GM19099 (cell line): ENCODE measurements around the gene TOP2A.

ENCODE experiments used
- POLR2A ChIP-seq: IDR thresholded peaks from 3 replicates; pipeline ENCODE4 v1.6.1; 2011; ENCODE audit warnings: low read depth; ENCODE audit not compliant: insufficient read length; ENCODE audit errors: extremely low read depth

Gene TOP2A, protein sequence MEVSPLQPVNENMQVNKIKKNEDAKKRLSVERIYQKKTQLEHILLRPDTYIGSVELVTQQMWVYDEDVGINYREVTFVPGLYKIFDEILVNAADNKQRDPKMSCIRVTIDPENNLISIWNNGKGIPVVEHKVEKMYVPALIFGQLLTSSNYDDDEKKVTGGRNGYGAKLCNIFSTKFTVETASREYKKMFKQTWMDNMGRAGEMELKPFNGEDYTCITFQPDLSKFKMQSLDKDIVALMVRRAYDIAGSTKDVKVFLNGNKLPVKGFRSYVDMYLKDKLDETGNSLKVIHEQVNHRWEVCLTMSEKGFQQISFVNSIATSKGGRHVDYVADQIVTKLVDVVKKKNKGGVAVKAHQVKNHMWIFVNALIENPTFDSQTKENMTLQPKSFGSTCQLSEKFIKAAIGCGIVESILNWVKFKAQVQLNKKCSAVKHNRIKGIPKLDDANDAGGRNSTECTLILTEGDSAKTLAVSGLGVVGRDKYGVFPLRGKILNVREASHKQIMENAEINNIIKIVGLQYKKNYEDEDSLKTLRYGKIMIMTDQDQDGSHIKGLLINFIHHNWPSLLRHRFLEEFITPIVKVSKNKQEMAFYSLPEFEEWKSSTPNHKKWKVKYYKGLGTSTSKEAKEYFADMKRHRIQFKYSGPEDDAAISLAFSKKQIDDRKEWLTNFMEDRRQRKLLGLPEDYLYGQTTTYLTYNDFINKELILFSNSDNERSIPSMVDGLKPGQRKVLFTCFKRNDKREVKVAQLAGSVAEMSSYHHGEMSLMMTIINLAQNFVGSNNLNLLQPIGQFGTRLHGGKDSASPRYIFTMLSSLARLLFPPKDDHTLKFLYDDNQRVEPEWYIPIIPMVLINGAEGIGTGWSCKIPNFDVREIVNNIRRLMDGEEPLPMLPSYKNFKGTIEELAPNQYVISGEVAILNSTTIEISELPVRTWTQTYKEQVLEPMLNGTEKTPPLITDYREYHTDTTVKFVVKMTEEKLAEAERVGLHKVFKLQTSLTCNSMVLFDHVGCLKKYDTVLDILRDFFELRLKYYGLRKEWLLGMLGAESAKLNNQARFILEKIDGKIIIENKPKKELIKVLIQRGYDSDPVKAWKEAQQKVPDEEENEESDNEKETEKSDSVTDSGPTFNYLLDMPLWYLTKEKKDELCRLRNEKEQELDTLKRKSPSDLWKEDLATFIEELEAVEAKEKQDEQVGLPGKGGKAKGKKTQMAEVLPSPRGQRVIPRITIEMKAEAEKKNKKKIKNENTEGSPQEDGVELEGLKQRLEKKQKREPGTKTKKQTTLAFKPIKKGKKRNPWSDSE (N-terminal part only)

GRCh38 chr17:40417609-40418427 lies at the start of gene TOP2A:
TSS of gene TOP2A (minus strand) at chr17:40417896. CDS start at chr17:40417791, 105 bp downstream.
- peak; percentile 88 for TF ChIP-seq POLR2A

DNA sequence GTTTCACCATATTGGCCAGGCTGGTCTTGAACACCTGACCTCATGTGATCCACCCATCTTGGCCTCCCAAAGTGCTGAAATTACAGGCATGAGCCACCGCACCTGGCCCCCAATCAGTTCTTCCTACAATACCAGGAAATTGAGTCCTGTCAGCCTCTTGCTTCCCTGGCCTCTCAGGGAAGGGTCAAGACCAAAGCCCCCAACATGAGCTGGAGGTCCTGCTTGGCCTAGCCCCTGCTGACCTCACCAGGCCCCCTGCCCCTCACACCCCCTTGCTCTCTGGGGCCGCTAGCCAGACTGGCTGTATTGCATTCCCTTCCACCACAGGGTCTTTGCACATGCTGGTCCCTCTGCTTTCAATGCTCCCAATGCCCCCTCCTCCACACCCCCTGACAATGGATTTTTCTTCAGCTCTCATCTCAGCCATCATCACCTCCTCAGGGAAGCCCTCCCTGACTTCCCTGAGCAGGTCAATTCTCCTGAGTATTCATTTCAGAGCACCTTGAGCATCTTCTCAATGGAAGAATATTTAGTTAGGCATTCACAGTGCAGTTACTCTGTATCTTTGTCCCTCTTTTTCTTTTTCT lies 49.7 kb upstream of the TOP2A start:
- TF ChIP-seq POLR2A, result no peak

GRCh38 chr17:40466298-40466971 lies 48.7 kb upstream of the TOP2A start:
- TF ChIP-seq POLR2A, result no peak

GRCh38 chr17:40464392-40464855 lies 46.7 kb upstream of the TOP2A start:
- TF ChIP-seq POLR2A, result no peak

- no peak for TF ChIP-seq POLR2A
Measured at GRCh38 chr17:40463122-40463550, 45.4 kb upstream of the TOP2A start.

DNA sequence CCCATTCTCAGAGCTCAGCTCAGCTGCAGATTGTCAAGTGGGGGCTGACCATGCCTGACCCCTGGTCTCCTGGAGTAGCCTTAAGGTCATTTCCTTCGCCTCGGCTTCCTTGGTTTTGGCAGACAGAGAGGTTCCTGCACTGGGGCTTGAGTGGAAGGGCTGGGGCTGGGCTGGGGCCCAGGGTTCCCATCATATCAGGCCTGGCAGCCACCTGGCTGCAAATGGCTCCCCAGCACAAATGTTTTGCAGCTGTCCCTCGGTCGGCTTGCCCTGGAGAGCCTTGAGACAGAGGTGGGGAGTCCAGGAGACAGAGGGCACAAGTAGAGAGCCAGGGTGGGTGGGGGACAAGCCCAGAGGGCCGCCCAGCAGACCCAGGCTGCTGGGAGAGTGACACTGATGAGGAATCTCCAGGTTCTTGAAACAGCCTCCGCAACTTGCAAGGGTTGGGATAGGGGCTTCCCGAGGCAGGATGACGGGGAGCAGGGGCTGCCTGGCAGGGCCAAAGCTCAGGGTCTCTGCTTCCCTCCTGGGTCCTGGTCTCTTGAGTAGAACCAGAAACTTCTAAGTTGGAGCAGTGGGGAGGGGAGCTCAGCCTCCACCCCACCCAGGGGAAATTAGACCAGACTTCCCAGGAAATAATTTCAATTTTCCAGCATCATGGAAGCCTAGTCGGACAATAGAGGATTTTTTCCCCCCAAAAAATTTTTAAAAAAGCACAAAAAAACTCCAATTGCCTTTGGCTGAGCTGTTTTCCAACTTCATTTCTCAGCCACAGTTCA lies 44.8 kb upstream of the TOP2A start:
- no peak for TF ChIP-seq POLR2A

GRCh38 chr17:40461732-40462342 lies 44.1 kb upstream of the TOP2A start:
- no peak for TF ChIP-seq POLR2A

DNA sequence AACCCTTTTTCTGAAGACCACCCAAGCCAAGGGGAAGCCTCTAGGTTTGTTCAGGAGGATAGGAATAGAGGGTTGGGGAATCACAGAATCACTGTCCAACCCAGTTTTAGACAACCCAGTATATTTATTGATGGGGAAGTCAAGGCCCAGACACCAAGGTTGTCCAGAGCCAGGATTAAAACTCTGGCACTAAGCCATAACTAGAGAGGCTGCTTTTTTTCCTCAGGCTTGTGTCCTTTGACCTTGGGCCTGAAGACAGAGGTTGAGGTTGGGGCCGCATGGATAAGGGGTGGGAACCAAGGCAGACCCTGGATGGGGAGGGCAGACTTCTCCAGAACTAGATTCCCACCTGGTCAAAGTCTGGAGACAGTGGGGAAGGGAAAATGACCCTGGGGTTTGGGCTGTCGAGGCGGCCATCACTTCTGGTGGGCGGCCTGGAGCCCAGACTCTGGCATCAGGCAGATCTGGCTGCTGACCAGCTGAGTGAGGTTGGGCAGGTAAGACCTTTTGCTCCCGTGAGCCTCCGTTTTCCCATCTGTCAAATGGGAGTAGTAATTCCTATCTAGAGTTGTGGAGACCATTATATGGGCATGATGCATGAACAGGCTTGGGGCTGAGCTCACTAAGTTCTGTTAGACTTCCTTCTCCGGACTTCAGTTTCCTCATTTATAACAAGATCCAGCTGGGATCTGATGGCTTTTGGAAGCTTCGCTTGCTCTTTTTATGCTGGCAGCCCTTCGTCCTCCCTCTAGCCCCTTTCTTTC lies 43.5 kb upstream of the TOP2A start:
- TF ChIP-seq POLR2A, result no peak

DNA sequence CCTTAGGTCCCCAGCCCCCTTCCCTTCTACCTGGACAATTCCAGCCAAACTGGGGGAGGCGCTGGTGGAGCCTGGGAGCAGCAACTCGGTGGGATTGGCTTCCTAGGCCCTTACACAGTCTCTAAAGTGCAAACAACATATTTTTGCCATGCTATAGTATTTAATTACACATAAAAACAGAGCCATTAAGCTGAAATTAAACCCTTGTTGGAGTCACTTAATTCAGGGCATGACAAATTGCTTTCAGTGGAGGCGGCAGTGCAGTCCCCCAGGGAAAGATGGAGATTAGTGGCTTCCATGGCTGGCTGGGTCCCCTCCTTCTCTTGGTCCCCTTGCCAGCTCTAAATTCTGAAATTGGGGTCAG lies 42.9 kb upstream of the TOP2A start:
- no peak for TF ChIP-seq POLR2A

DNA sequence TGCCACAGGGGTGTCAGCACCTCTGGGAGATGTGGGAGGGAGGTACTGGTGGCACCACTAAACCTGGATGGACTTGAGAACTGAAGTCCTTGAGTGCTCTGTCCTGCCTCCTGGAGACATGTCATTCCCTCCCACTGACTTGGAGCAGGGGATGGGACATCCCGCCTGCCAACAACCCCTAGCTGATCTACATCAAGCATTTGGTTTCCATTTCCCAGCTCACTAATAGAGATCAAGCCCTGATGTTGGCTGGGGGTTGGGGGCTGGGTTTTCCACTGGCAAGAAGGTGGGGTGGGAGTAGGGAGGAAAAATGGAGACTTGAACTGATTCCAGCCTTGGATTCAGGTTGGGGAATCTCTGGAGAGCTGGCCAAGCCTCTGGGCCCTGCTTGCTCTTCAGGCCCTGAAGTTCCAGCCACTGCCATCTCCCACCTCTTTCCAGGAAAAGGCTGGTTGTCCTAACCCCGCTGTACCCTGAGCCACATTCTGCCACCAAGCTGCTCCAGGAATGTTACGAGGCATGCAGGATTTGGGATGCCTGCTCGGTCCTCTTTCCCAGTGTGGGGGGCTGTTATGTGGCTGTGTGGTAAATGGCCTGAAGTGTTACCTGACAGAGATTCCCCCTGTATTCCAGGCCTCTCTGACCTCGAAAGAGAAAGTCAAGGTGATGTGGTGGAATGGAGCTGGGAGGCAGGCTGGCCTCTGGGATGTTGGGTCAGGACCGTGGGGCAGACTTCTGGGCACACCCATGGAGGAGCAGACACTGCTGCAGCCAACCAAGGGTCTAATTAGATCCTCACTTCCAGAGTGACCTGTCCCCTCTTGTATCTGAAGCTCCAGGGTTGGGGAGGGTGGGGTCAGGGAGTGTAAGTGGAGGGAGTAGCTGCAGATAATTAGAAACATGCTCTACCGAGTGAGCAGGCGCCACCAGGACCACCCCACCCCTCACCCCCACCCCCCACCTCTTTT lies 42.2 kb upstream of the TOP2A start:
- no peak for TF ChIP-seq POLR2A

GRCh38 chr17:40458851-40459482 lies 41.3 kb upstream of the TOP2A start:
- no peak for TF ChIP-seq POLR2A
